DOHH2 (cell line): ENCODE measurements around the gene CEP112.

ENCODE experiments used
- EZH2phosphoT487 ChIP-seq: fragments of 200-600 bp; sonication (generic); IDR thresholded peaks from 2 replicates; pipeline ENCODE4 v1.6.1; 2017; ENCODE audit warnings: borderline replicate concordance, mild to moderate bottlenecking, antibody characterized with exemption, low read length, moderate library complexity, mixed read lengths
- TF ChIP-seq, protein P1 (sequence below): fragments of 200-600 bp; sonication (generic); IDR thresholded peaks from one replicate; pipeline ENCODE4 v1.5.1; 2014; ENCODE audit warnings: antibody characterized with exemption, mild to moderate bottlenecking, low read depth, low read length; ENCODE audit not compliant: poor library complexity, severe bottlenecking

- TF ChIP-seq, protein P1, sequence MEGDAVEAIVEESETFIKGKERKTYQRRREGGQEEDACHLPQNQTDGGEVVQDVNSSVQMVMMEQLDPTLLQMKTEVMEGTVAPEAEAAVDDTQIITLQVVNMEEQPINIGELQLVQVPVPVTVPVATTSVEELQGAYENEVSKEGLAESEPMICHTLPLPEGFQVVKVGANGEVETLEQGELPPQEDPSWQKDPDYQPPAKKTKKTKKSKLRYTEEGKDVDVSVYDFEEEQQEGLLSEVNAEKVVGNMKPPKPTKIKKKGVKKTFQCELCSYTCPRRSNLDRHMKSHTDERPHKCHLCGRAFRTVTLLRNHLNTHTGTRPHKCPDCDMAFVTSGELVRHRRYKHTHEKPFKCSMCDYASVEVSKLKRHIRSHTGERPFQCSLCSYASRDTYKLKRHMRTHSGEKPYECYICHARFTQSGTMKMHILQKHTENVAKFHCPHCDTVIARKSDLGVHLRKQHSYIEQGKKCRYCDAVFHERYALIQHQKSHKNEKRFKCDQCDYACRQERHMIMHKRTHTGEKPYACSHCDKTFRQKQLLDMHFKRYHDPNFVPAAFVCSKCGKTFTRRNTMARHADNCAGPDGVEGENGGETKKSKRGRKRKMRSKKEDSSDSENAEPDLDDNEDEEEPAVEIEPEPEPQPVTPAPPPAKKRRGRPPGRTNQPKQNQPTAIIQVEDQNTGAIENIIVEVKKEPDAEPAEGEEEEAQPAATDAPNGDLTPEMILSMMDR = no peak
- TF ChIP-seq EZH2phosphoT487 = no peak
Measured at GRCh38 chr17:66192378-66192687, 400 bp upstream of the CEP112 start.
